Neutrophil (primary cell): ENCODE results near the gene MPV17L.

ENCODE experiments used
- H3K27ac ChIP-seq: fragments of 200-600 bp; sonication (generic); 2 replicates; pipeline ENCODE4 v1.5.1; 2016; ENCODE audit warnings: mild to moderate bottlenecking, moderate library complexity
- H3K27me3 ChIP-seq: fragments of 200-600 bp; sonication (generic); 2 replicates; pipeline ENCODE4 v1.6.0; 2016; ENCODE audit warnings: mild to moderate bottlenecking
- H3K36me3 ChIP-seq: fragments of 200-600 bp; sonication (generic); 2 replicates; pipeline ENCODE4 v1.5.1; 2017
- H3K4me1 ChIP-seq, 2 experiments: fragments of 200-600 bp in 1 of 2; sonication (generic) in 1 of 2; 1 replicate in 1 of 2; 2 replicates in 1 of 2; pipeline versions ENCODE4 v1.5.1 to v1.6.1; 2013 to 2016; ENCODE audit warnings: low read depth in 1 of 2, low read length in 1 of 2, mild to moderate bottlenecking in 1 of 2, moderate library complexity in 1 of 2; ENCODE audit not compliant: control insufficient read depth in 1 of 2, insufficient read depth in 1 of 2
- H3K4me3 ChIP-seq, 2 experiments: fragments of 200-600 bp in 1 of 2; sonication (generic) in 1 of 2; 1 replicate in 1 of 2; 2 replicates in 1 of 2; pipeline ENCODE4 v1.5.1; 2013 to 2016; ENCODE audit warnings: low read depth in 1 of 2, low read length in 1 of 2, mild to moderate bottlenecking in 1 of 2, moderate library complexity in 1 of 2
- H3K9me3 ChIP-seq: fragments of 200-600 bp; sonication (generic); 2 replicates; pipeline ENCODE4 v1.5.1; 2016
- TF ChIP-seq, protein P1 (sequence below): fragments of 200-600 bp; sonication (generic); IDR thresholded peaks from 2 replicates; pipeline ENCODE4 v1.5.1; 2016; ENCODE audit warnings: antibody characterized with exemption

Gene MPV17L

DNA sequence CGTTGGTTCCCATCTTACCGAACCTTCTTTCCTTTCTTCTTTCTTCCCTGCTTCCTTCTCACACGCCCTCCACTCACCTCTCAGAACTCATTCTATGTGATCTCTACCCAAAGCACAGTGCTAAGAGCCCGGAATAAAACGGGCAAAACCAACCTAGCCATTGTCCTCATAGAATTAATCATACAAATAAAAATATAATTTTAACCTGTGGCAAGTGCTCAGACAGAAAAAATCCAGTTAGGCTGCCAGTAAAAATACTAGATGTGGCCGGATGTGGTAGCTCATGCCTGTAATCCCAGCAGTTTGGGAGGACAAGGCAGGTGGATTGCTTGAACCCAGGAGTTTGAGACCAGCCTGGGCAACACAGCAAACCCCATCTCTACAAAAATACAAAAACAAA lies 65.8 kb downstream of the MPV17L start:
- Histone ChIP-seq H3K4me1 (no peaks in the 10 kb centered on the region), H3K9me3 (no peaks in the 10 kb centered on the region), H3K36me3 (no peaks in the 10 kb centered on the region), H3K4me3 (no peak overlapping the region), H3K27ac (no peak overlapping the region), H3K27me3 (no peaks in the 10 kb centered on the region)
- TF ChIP-seq, protein P1, sequence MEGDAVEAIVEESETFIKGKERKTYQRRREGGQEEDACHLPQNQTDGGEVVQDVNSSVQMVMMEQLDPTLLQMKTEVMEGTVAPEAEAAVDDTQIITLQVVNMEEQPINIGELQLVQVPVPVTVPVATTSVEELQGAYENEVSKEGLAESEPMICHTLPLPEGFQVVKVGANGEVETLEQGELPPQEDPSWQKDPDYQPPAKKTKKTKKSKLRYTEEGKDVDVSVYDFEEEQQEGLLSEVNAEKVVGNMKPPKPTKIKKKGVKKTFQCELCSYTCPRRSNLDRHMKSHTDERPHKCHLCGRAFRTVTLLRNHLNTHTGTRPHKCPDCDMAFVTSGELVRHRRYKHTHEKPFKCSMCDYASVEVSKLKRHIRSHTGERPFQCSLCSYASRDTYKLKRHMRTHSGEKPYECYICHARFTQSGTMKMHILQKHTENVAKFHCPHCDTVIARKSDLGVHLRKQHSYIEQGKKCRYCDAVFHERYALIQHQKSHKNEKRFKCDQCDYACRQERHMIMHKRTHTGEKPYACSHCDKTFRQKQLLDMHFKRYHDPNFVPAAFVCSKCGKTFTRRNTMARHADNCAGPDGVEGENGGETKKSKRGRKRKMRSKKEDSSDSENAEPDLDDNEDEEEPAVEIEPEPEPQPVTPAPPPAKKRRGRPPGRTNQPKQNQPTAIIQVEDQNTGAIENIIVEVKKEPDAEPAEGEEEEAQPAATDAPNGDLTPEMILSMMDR, result no peak
